HepG2 (cell line): Measurements from ENCODE around the gene BBLN. TPM values are rescaled to one million over a fixed set of nuclear protein-coding genes. Genes with fewer than 3 reads are reported as not detected.

Experiments used
- ATAC-seq: fragments of 200-7000 bp; cut with Tn5 transposase; 3 replicates; pipeline ENCODE4 v1.9.1; 2020; ENCODE audit warnings: mild to moderate bottlenecking, moderate library complexity
- BruUV-seq: library from RNA; stranded (reverse); fragments of 400-500 nt; replicated peaks from 2 replicates; lab custom pipeline; 2021; lab: Mats Ljungman, UMichigan
- CTCF ChIA-PET: fragments of 300-600 bp; formaldehyde crosslinking; extraction: SDS; loops from one replicate; lab custom pipeline; 2021; ENCODE audit warnings: low total read pairs, inconsistent platforms, low intra/inter-chr PET ratio; lab: Yijun Ruan, JAX
- POLR2A ChIA-PET: fragments of 350-600 bp; sonication (Branson Sonifier 250); formaldehyde crosslinking; loops from one replicate; lab custom pipeline; 2020; ENCODE audit warnings: antibody characterized with exemption, inconsistent platforms; lab: Yijun Ruan, JAX
- DNase-seq: peaks from one replicate; pipeline ENCODE4 v3.0.0-alpha.2; 2015; ENCODE audit warnings: low spot score
- FAIRE-seq: peaks from 3 replicates; lab custom pipeline; 2011; peaks lifted over from hg19 to GRCh38; lab: Jason Lieb, UNC
- H2AFZ ChIP-seq: one replicate; pipeline ENCODE4 v1.6.1; 2011; ENCODE audit warnings: low read length, inconsistent platforms
- H3K27ac ChIP-seq: fragments of 300-600 bp; 3 replicates; pipeline ENCODE4 v1.8.0; 2011; ENCODE audit warnings: mixed run types, mild to moderate bottlenecking, mixed read lengths, low read length, inconsistent platforms; ENCODE audit not compliant: insufficient read depth; ENCODE audit errors: extremely low read length
- H3K27me3 ChIP-seq, 2 experiments: fragments of 200-600 bp in 1 of 2; 2 replicates in 1 of 2; 3 replicates in 1 of 2; pipeline versions ENCODE4 v1.6.0 to v1.8.0; 2011; ENCODE audit warnings: low read length in 2 of 2, mild to moderate bottlenecking in 2 of 2, moderate library complexity in 2 of 2, inconsistent platforms in 1 of 2; ENCODE audit not compliant: insufficient read depth in 2 of 2, control insufficient read depth in 1 of 2
- H3K36me3 ChIP-seq, 2 experiments: fragments of 200-600 bp in 1 of 2; replicated peaks in 1 of 2; 2 replicates in 1 of 2; 3 replicates in 1 of 2; pipeline versions ENCODE4 v1.5.1 to v1.8.0; 2011; ENCODE audit warnings: low read length in 2 of 2, inconsistent platforms in 1 of 2; ENCODE audit not compliant: insufficient read depth in 2 of 2, control insufficient read depth in 1 of 2
- H3K4me1 ChIP-seq: 2 replicates; pipeline ENCODE4 v1.5.1; 2012; ENCODE audit warnings: low read length, inconsistent platforms; ENCODE audit not compliant: insufficient read depth
- H3K4me2 ChIP-seq: 2 replicates; pipeline ENCODE4 v1.6.0; 2011; ENCODE audit warnings: low read depth, low read length, inconsistent platforms
- H3K4me3 ChIP-seq, 3 experiments: fragments of 200-600 bp in 1 of 3; sonication (generic), shearing (Covaris generic) in 1 of 3; replicated peaks in 1 of 3; 2 replicates each; pipeline ENCODE4 v1.5.1; 2011 to 2016; ENCODE audit warnings: low read length in 3 of 3, inconsistent platforms in 2 of 3, low read depth in 2 of 3, mild to moderate bottlenecking in 2 of 3, control low read depth in 1 of 3, mixed read lengths in 1 of 3; ENCODE audit not compliant: insufficient read depth in 1 of 3
- H3K79me2 ChIP-seq: one replicate; pipeline ENCODE4 v1.6.1; 2011; ENCODE audit warnings: low read length, inconsistent platforms; ENCODE audit not compliant: insufficient read depth
- H3K9ac ChIP-seq: 2 replicates; pipeline ENCODE4 v1.6.0; 2011; ENCODE audit warnings: mild to moderate bottlenecking, low read depth, low read length, inconsistent platforms; ENCODE audit not compliant: insufficient read depth
- H3K9me3 ChIP-seq: 2 replicates; pipeline ENCODE4 v1.5.1; 2012; ENCODE audit warnings: mild to moderate bottlenecking, low read length
- H4K20me1 ChIP-seq: 2 replicates; pipeline ENCODE4 v1.6.0; 2011; ENCODE audit warnings: inconsistent platforms, mild to moderate bottlenecking, low read length, moderate library complexity; ENCODE audit not compliant: insufficient read depth
- CHCHD3 ChIP-seq: sonication (generic); formaldehyde crosslinking; IDR thresholded peaks from 2 replicates; pipeline ENCODE4 v1.8.0; 2022; ENCODE audit warnings: mild to moderate bottlenecking, missing genetic modification reagents, moderate library complexity
- ISX ChIP-seq: sonication (generic); formaldehyde crosslinking; conservative IDR thresholded peaks from 2 replicates; pipeline ENCODE4 v1.5.0; 2020; ENCODE audit warnings: missing genetic modification reagents
- PHF8 ChIP-seq: sonication (generic); formaldehyde crosslinking; IDR thresholded peaks from 2 replicates; pipeline ENCODE4 v1.5.0; 2020; ENCODE audit warnings: missing genetic modification reagents
- RXRB ChIP-seq: IDR thresholded peaks from 2 replicates; pipeline ENCODE4 v1.6.1; 2016; ENCODE audit warnings: borderline replicate concordance, missing genetic modification reagents, missing compliant biosample characterization
- ZNF652 ChIP-seq: IDR thresholded peaks from 2 replicates; pipeline ENCODE4 v1.6.1; 2016; ENCODE audit warnings: low read depth, borderline replicate concordance
- ZSCAN22 ChIP-seq: sonication (generic); formaldehyde crosslinking; IDR thresholded peaks from 2 replicates; pipeline ENCODE4 v1.4.0; 2020; ENCODE audit warnings: mild to moderate bottlenecking, missing genetic modification reagents
- WGBS: methylation state at CpG from one replicate; pipeline ENCODE4 v1.1.6; 2017; ENCODE audit warnings: low lambda C conversion rate; 5-methylcytosine and 5-hydroxymethylcytosine counted together
- in situ Hi-C: cut with HindIII; loops from 2 replicates; pipeline ENCODE4 v1.10.0; 2017; ENCODE audit warnings: low pct_unique_long_range_greater_than_20kb; ENCODE audit not compliant: extremely low pct_ligation_motif_present
- intact Hi-C: fragments of 100-400 bp; cut with micrococcal nuclease; formaldehyde crosslinking; loops from one replicate; pipeline ENCODE4 v1.10.0; 2022; ENCODE audit not compliant: unreplicated experiment
- polyA plus RNA-seq, 8 experiments: library from polyadenylated mRNA; depleted of rRNA in 3 of 8; stranded (reverse) in 7 of 8; unstranded in 1 of 8; fragments of >200 nt; fragmentation: Illumina TruSeq in 4 of 8; extraction: Trizol in 4 of 8; gene quantifications; 2 replicates each; pipeline versions ENCODE4 v1.2.1 to v1.2.3, GENCODE V29; 2011 to 2016; ENCODE audit warnings: low read depth in 4 of 8, missing spikeins in 1 of 8, mixed read lengths in 1 of 8; ENCODE audit not compliant: insufficient read depth in 1 of 8
- total RNA-seq, 5 experiments: library from RNA; depleted of rRNA; stranded (reverse); fragments of >200 nt; fragmentation: Illumina TruSeq; extraction: Trizol; gene quantifications; 2 replicates each; pipeline ENCODE4 v1.2.3, GENCODE V29; 2016; ENCODE audit warnings: low read depth in 1 of 5
- TF ChIP-seq, protein P1 (sequence below): sonication (generic); formaldehyde crosslinking; IDR thresholded peaks from 2 replicates; pipeline ENCODE4 v1.4.0; 2020; ENCODE audit warnings: low read depth, mild to moderate bottlenecking, missing genetic modification reagents
- TF ChIP-seq, protein P2 (sequence below): sonication (generic); formaldehyde crosslinking; IDR thresholded peaks from 2 replicates; pipeline ENCODE4 v1.8.0; 2022; ENCODE audit warnings: missing genetic modification reagents, low read depth, mild to moderate bottlenecking, borderline replicate concordance
- TF ChIP-seq, protein P3 (sequence below): sonication (generic); formaldehyde crosslinking; conservative IDR thresholded peaks from 2 replicates; pipeline ENCODE4 v1.4.0; 2020; ENCODE audit warnings: mild to moderate bottlenecking, missing genetic modification reagents, moderate library complexity
- TF ChIP-seq, protein P4 (sequence below): sonication (generic); formaldehyde crosslinking; IDR thresholded peaks from 2 replicates; pipeline ENCODE4 v1.9.0; 2021; ENCODE audit warnings: missing genetic modification reagents, borderline replicate concordance
- TF ChIP-seq, protein P5 (sequence below): conservative IDR thresholded peaks from 2 replicates; pipeline ENCODE4 v1.6.1; 2018; ENCODE audit warnings: missing genetic modification reagents

BBLN gene
- total and polyA plus RNA-seq, 2 of the 13 experiments (the other 11 are each of a cell fraction or from before 2014, with no cell fraction given) = 27.6 to 33.1 TPM

DNA sequence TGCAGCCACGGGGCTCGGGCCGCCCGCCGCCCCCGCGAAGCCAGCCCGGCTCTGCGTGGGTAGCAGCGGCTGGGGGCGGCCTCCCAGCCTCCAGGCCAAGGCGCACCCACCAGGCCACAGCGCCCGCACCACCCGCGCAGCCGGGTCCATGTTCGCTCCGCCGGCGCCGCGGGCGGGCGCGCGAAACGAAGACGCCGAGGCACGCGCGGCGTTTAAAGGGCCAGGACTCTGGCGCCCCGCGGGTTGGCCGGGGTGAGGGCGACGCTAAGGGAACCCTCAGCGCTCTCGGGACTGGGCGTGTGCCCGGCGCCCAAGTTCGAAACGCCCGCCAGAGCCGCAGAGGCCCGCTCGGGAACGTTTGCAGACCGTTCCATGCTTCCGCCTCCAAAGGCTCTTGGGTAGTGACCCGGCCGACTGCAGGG lies 32.5 kb upstream of the BBLN start, which contains the start of gene PTGES2:
Gene PTGES2, minus strand, starts transcription at position 162 of the 422 bp plus-strand sequence. Its CDS starts 12 bp downstream, at position 150.
- Histone ChIP-seq H3K9ac (peak within 1 kb of the TSS; percentile 95), H2AFZ (no peak within 1 kb of the TSS), H3K4me2 (peak within 1 kb of the TSS; percentile 87), H3K27me3 (no peaks in the 10 kb centered on the region), H3K36me3 (peaks cover 3 to 20% of the 10 kb centered on the region in 2 experiments; a peak in 3 of 5 replicates), H3K4me1 (peaks cover 50% of the 10 kb centered on the region), H4K20me1 (peaks cover 4% of the 10 kb centered on the region; the same call in 1 of the 2 replicates), H3K27ac (peak within 1 kb of the TSS; percentile 99), H3K4me3 (peak within 1 kb of the TSS; percentile 96 to 99 (median 97)), H3K9me3 (no peaks in the 10 kb centered on the region), H3K79me2 (peaks cover 23% of the 10 kb centered on the region)
- POLR2A ChIA-PET = interaction anchor here (1.1 to 3.0 kb wide), 6 partner anchors 9 to 175 kb away, joined by 3 to 12 read pairs (median 6); partner anchors contain the start of gene BBLN
- DNase-seq (peak; percentile 68), ATAC-seq (peak; percentile 66), FAIRE-seq (no peak)
- CTCF ChIA-PET = interaction anchor here (1.4 kb wide), 1 partner anchor 10 kb away, joined by 3 read pairs; no protein-coding TSS in a partner anchor
- intact Hi-C loops = loop anchor here (1.0 kb wide), 1 partner anchor 10 kb away; no protein-coding TSS in a partner anchor
- WGBS = 2% methylated on average over 12 of the region's 56 CpGs
- no TSS peak for BruUV-seq
- in situ Hi-C loops = no loop called here
- TF ChIP-seq, protein P1, sequence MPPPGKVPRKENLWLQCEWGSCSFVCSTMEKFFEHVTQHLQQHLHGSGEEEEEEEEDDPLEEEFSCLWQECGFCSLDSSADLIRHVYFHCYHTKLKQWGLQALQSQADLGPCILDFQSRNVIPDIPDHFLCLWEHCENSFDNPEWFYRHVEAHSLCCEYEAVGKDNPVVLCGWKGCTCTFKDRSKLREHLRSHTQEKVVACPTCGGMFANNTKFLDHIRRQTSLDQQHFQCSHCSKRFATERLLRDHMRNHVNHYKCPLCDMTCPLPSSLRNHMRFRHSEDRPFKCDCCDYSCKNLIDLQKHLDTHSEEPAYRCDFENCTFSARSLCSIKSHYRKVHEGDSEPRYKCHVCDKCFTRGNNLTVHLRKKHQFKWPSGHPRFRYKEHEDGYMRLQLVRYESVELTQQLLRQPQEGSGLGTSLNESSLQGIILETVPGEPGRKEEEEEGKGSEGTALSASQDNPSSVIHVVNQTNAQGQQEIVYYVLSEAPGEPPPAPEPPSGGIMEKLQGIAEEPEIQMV (CRISPR knock-in tag) = no peak
- TF ChIP-seq ZSCAN22 (CRISPR knock-in tag) (no peak), PHF8 (CRISPR knock-in tag) (peak; percentile 58; the same call in 1 of the 2 replicates), CHCHD3 (0 out of 2 replicates have a peak, but pooled peaks have one; percentile 77), RXRB (CRISPR knock-in tag) (0 out of 2 replicates have a peak, but pooled peaks have one; percentile 17), ISX (CRISPR knock-in tag) (no peak), ZNF652 (CRISPR knock-in tag) (no peak)
- TF ChIP-seq, protein P2, sequence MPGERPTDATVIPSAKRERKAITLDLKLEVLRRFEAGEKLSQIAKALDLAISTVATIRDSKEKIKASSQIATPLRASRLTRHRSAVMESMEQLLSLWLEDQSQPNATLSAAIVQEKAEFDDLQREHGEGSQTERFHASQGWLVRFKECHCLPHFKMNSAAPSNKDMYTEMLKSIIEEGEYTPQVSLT (CRISPR knock-in tag) = no peak; the same call in 1 of the 2 replicates
- TF ChIP-seq, protein P3, sequence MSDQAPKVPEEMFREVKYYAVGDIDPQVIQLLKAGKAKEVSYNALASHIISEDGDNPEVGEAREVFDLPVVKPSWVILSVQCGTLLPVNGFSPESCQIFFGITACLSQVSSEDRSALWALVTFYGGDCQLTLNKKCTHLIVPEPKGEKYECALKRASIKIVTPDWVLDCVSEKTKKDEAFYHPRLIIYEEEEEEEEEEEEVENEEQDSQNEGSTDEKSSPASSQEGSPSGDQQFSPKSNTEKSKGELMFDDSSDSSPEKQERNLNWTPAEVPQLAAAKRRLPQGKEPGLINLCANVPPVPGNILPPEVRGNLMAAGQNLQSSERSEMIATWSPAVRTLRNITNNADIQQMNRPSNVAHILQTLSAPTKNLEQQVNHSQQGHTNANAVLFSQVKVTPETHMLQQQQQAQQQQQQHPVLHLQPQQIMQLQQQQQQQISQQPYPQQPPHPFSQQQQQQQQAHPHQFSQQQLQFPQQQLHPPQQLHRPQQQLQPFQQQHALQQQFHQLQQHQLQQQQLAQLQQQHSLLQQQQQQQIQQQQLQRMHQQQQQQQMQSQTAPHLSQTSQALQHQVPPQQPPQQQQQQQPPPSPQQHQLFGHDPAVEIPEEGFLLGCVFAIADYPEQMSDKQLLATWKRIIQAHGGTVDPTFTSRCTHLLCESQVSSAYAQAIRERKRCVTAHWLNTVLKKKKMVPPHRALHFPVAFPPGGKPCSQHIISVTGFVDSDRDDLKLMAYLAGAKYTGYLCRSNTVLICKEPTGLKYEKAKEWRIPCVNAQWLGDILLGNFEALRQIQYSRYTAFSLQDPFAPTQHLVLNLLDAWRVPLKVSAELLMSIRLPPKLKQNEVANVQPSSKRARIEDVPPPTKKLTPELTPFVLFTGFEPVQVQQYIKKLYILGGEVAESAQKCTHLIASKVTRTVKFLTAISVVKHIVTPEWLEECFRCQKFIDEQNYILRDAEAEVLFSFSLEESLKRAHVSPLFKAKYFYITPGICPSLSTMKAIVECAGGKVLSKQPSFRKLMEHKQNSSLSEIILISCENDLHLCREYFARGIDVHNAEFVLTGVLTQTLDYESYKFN (CRISPR knock-in tag) = no peak
- TF ChIP-seq, protein P4, sequence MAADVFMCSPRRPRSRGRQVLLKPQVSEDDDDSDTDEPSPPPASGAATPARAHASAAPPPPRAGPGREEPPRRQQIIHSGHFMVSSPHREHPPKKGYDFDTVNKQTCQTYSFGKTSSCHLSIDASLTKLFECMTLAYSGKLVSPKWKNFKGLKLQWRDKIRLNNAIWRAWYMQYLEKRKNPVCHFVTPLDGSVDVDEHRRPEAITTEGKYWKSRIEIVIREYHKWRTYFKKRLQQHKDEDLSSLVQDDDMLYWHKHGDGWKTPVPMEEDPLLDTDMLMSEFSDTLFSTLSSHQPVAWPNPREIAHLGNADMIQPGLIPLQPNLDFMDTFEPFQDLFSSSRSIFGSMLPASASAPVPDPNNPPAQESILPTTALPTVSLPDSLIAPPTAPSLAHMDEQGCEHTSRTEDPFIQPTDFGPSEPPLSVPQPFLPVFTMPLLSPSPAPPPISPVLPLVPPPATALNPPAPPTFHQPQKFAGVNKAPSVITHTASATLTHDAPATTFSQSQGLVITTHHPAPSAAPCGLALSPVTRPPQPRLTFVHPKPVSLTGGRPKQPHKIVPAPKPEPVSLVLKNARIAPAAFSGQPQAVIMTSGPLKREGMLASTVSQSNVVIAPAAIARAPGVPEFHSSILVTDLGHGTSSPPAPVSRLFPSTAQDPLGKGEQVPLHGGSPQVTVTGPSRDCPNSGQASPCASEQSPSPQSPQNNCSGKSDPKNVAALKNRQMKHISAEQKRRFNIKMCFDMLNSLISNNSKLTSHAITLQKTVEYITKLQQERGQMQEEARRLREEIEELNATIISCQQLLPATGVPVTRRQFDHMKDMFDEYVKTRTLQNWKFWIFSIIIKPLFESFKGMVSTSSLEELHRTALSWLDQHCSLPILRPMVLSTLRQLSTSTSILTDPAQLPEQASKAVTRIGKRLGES (CRISPR knock-in tag) = no peak
- TF ChIP-seq, protein P5, sequence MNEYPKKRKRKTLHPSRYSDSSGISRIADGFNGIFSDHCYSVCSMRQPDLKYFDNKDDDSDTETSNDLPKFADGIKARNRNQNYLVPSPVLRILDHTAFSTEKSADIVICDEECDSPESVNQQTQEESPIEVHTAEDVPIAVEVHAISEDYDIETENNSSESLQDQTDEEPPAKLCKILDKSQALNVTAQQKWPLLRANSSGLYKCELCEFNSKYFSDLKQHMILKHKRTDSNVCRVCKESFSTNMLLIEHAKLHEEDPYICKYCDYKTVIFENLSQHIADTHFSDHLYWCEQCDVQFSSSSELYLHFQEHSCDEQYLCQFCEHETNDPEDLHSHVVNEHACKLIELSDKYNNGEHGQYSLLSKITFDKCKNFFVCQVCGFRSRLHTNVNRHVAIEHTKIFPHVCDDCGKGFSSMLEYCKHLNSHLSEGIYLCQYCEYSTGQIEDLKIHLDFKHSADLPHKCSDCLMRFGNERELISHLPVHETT (CRISPR knock-in tag) = 0 out of 2 replicates have a peak, but pooled peaks have one; percentile 10
